AG04449 (cell line): ENCODE data around the gene DMPK.
A peak's percentile ranks its signal among the peaks of the same experiment; 100 is the strongest.

Experiments
- CTCF ChIA-PET: fragments of 350-600 bp; formaldehyde crosslinking; extraction: SDS; loops from one replicate; lab custom pipeline; 2021; ENCODE audit warnings: antibody characterized with exemption; lab: Yijun Ruan, JAX
- POLR2A ChIA-PET: fragments of 400-600, 350-600 bp; formaldehyde crosslinking; extraction: SDS; loops from one replicate; lab custom pipeline; 2020; ENCODE audit warnings: antibody characterized with exemption, inconsistent platforms; lab: Yijun Ruan, JAX
- DNase-seq: peaks from one replicate; pipeline ENCODE4 v3.0.0-alpha.2; 2010; ENCODE audit warnings: low read depth, low spot score
- H3K4me3 ChIP-seq: 2 replicates; pipeline ENCODE4 v1.5.1; 2011; ENCODE audit warnings: low read depth, mild to moderate bottlenecking, control low read depth, low read length
- CTCF ChIP-seq: IDR thresholded peaks from one replicate; pipeline ENCODE4 v1.5.1; 2011; ENCODE audit warnings: mild to moderate bottlenecking, moderate library complexity, low read length, control low read depth, inconsistent platforms; ENCODE audit not compliant: insufficient read depth; ENCODE audit errors: missing control alignments

The DMPK gene

DNA sequence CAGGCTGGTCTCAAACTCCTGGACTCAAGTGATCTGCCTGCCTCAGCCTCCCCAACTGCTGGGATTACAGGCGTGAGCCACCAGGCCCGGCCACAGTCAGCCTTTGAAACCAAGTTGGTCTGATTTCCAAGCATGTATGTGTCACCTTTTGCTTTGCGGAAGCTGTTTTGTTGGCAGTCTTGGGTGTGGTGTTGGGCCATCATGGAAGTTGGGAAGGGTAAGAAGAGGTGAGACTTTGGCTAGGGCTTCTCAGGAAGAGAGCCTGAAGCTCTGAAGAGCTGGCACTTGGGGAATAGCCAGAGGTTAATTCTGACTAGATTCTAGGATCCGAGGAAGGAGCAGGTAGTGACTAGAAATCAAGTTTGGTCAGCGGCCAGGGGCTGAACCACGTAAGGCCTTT lies 30.0 kb upstream of the DMPK start:
- no peak overlapping the region for H3K4me3 ChIP-seq
- DNase-seq, result no peak
- no peak for TF ChIP-seq CTCF
- POLR2A ChIA-PET, result no interaction called here
- CTCF ChIA-PET, result interaction anchor here (1.3 to 10.8 kb wide), 6 partner anchors 9 to 71 kb away, joined by 3 to 231 read pairs (median 17); partner anchors contain the start of genes IRF2BP1 and SIX5

- CTCF ChIA-PET, result interaction anchor here (1.0 to 11.8 kb wide), 3 partner anchors 8 to 40 kb away, joined by 3 to 123 read pairs (median 42); partner anchors contain the start of gene SIX5
- POLR2A ChIA-PET, result interaction anchor here (0.6 kb wide), 1 partner anchor 27 kb away, joined by 4 read pairs; the partner anchor contains the start of gene DMPK
- no peak overlapping the region; the same call in 1 of the 2 replicates for H3K4me3 ChIP-seq
- TF ChIP-seq CTCF, result no peak
- peak; percentile 23 for DNase-seq
These were observed 27.4 kb upstream of the DMPK start for GRCh38 chr19:45809643-45810159.

DNA sequence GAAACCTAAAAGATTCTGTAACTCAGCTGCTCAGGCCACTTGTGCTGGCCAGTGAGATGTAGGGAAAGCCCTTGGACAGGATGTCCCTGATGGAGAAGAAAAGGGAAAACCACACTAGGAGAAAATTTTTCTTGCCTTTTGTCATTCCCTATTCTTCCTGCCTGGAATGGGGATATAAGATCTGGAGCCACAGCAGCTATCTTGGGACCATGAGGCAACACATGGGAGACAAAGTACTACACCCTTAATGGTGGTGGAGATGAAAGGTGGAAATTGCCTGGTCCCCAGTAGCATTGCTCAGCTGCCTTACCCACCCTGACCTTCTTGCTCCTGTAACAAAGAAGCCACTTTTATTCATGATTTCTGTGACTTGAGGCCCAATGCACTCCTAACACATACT lies 23.4 kb upstream of the DMPK start:
- TF ChIP-seq CTCF, result no peak
- ChIA-PET POLR2A (interaction anchor here (0.6 to 1.4 kb wide), 2 partner anchors 23 to 35 kb away, joined by 3 to 5 read pairs; partner anchors contain the start of gene DMPK), CTCF (interaction anchor here (3.6 to 11.8 kb wide), 2 partner anchors 12 to 36 kb away, joined by 13 to 123 read pairs; partner anchors contain the start of gene SIX5)
- DNase-seq, result no peak
- H3K4me3 ChIP-seq, result no peak overlapping the region

DNA sequence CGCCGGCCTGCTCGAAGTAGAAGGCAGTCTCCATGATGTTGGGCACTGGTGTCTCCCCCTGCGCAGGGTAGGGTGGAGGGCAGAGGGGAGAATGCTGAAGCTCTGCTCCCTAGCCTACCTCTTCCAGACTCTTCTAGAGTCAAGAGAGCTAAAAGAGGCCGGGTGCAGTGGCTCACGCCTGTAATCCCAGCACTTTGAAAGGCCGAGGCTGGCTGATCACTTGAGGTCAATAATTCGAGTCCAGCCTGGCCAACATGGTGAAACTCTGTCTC lies 22.6 kb upstream of the DMPK start:
- ChIA-PET POLR2A (no interaction called here), CTCF (interaction anchor here (3.6 to 11.8 kb wide), 2 partner anchors 13 to 35 kb away, joined by 13 to 123 read pairs; partner anchors contain the start of gene SIX5)
- no peak overlapping the region for H3K4me3 ChIP-seq
- TF ChIP-seq CTCF, result no peak
- DNase-seq, result no peak

DNA sequence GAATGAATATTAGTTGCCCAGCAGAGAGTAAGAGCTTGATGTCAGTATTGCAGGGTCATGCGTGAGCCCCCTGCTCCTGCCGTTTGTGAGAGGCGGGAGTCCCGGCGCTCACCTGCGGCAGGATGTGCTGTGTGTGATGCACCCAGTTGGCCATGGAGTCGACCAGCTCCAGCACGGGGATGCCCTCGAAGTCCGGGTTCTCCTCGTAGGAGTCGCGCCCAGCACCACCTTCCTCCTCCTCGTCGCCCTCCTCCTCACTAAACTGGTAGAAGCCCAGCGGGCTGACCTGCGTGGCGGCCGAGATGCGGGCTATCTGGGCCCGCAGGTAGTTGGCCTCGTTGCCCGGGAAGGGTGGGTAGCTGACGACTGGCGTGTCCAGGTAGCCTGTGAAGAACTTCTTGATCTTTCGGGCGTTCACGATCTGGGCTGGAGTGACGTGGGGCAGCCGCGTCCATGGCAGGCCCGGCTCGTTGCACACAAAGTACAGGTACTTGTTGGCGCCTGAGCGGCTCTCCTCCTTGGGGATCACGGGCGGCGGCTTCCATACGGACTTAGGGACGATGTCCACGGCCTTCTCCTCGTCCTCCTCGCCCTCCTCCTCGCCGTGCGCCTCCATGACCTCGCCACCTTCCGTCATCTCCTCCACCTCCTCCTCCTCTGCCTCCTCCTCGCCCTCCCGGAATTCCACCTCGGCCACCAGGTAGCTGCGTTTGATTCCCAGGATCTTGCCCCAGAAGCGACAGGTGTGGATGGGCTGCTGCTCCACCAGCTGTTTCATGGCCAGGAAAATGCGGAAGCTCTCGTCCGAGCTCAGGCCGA lies 22.1 kb upstream of the DMPK start:
- no peak for TF ChIP-seq CTCF
- no peak overlapping the region for H3K4me3 ChIP-seq
- CTCF ChIA-PET, result interaction anchor here (3.6 to 11.8 kb wide), 2 partner anchors 14 to 35 kb away, joined by 13 to 123 read pairs; partner anchors contain the start of gene SIX5
- POLR2A ChIA-PET, result no interaction called here
- DNase-seq, result no peak

DNA sequence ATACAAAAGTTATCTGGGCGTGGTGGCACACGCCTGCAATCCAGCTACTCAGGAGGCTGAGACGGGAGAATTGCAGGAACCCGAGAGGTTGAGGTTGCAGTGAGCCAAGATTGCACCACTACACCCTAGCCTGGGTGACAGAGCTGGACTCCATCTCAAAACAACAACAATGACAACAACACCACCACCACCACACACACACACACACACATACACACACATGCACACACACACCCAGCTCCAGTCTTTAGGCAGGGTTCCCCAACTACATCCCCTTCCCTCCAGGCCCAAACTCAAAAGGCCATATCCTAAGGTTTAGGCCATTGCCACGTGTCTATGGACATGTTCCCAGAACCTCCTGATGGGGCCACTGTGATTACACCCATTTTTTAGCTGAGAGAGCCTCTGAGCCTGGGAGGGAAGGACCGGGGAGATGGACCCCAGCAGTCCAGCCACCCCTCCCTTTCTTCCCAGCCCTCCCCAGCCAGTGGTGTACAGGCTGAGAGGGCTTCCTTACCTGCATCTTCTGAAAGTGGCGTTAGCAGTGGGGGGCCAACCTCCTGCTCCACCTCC lies 19.4 kb upstream of the DMPK start:
- CTCF ChIA-PET, result interaction anchor here (0.6 to 11.8 kb wide), 7 partner anchors 8 to 292 kb away, joined by 3 to 170 read pairs (median 38); partner anchors contain the start of genes DMPK, QPCTL and SIX5
- POLR2A ChIA-PET, result no interaction called here

More for the DNA sequence above, 19.4 kb upstream of the DMPK start:
- H3K4me3 ChIP-seq, result no peak overlapping the region
- DNase-seq, result no peak
- TF ChIP-seq CTCF, result no peak
